Measurements from ENCODE around the gene KIF9.
"Not testable (repeated sequence)": the region's sequence is repeated elsewhere in the genome, so short reads cannot be mapped to it uniquely, and the experiment has no call there.

The KIF9 gene

GRCh38 chr3:47282424-47283192, at the start of gene KIF9, which contains the start of gene KLHL18:
Gene KIF9, minus strand, starts transcription at chr3:47282799. Its CDS starts 5,425 bp downstream, at chr3:47277374.
Gene KLHL18, plus strand, starts transcription at chr3:47282944. Its CDS starts 22 bp downstream, at chr3:47282966.
- peak; percentile 94 for DNase-seq (ENCODE audit: low read depth)

- peak; percentile 18 for DNase-seq (ENCODE audit: low read depth)
These were observed 41.8 kb upstream of the KIF9 start for GRCh38 chr3:47324278-47324865.

- no peak for DNase-seq (ENCODE audit: low read depth)
These were observed 41.1 kb upstream of the KIF9 start for GRCh38 chr3:47323431-47324277.

GRCh38 chr3:47319956-47320355, 37.4 kb upstream of the KIF9 start:
- no peak for DNase-seq (ENCODE audit: low read depth)

GRCh38 chr3:47318916-47319315, 36.3 kb upstream of the KIF9 start:
- no peak for DNase-seq (ENCODE audit: low read depth)

- DNase-seq (ENCODE audit: low read depth), result not testable (repeated sequence)
These were observed 33.6 kb upstream of the KIF9 start for GRCh38 chr3:47316151-47316550.

GRCh38 chr3:47315069-47315647, 32.6 kb upstream of the KIF9 start:
- no peak for DNase-seq (ENCODE audit: low read depth)

- DNase-seq (ENCODE audit: low read depth), result no peak
These were observed 31.6 kb upstream of the KIF9 start for GRCh38 chr3:47314056-47314764.

GRCh38 chr3:47313341-47314055, 30.9 kb upstream of the KIF9 start:
- no peak for DNase-seq (ENCODE audit: low read depth)

GRCh38 chr3:47310391-47310790, 27.8 kb upstream of the KIF9 start:
- no peak for DNase-seq (ENCODE audit: low read depth)

GRCh38 chr3:47309231-47309630, 26.6 kb upstream of the KIF9 start:
- DNase-seq (ENCODE audit: low read depth), result not testable (repeated sequence)

GRCh38 chr3:47306022-47306421, 23.4 kb upstream of the KIF9 start:
- no peak for DNase-seq (ENCODE audit: low read depth)

- no peak for DNase-seq (ENCODE audit: low read depth)
These were observed 18.9 kb upstream of the KIF9 start for GRCh38 chr3:47301456-47301855.

- no peak for DNase-seq (ENCODE audit: low read depth)
These were observed 17.1 kb upstream of the KIF9 start for GRCh38 chr3:47299381-47300318.

- DNase-seq (ENCODE audit: low read depth), result no peak
These were observed 15.8 kb upstream of the KIF9 start for GRCh38 chr3:47298439-47298838.

- no peak for DNase-seq (ENCODE audit: low read depth)
These were observed 14.1 kb upstream of the KIF9 start for GRCh38 chr3:47296562-47297302.

- DNase-seq (ENCODE audit: low read depth), result no peak
These were observed 13.4 kb upstream of the KIF9 start for GRCh38 chr3:47295976-47296375.

- DNase-seq (ENCODE audit: low read depth), result no peak
These were observed 12.7 kb upstream of the KIF9 start for GRCh38 chr3:47295322-47295721.

GRCh38 chr3:47294392-47294791, 11.8 kb upstream of the KIF9 start:
- DNase-seq (ENCODE audit: low read depth), result no peak

All from activated T-cell treated with anti-CD3 and anti-CD28 coated beads for 24 hours (primary cell).